ENCODE data around the gene HK1. TPM values are rescaled to one million over a fixed set of nuclear protein-coding genes. Genes with fewer than 3 reads are reported as not detected.

HK1 gene
- total and polyA plus RNA-seq, 2 of the 13 experiments (the other 11 are each of a cell fraction or from before 2014, with no cell fraction given), result 0.29 to 1.5 TPM

- TF ChIP-seq, protein P1, sequence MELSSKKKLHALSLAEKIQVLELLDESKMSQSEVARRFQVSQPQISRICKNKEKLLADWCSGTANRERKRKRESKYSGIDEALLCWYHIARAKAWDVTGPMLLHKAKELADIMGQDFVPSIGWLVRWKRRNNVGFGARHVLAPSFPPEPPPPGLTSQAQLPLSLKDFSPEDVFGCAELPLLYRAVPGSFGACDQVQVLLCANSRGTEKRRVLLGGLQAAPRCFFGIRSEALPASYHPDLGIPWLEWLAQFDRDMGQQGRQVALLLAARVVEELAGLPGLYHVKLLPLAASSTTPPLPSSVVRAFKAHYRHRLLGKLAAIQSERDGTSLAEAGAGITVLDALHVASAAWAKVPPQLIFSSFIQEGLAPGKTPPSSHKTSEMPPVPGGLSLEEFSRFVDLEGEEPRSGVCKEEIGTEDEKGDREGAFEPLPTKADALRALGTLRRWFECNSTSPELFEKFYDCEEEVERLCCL (CRISPR knock-in tag; IDR thresholded peaks at IDR 0.05; ENCODE audit: borderline replicate concordance), result no peak
- TF ChIP-seq ZNF230 (CRISPR knock-in tag; IDR thresholded peaks at IDR 0.05) (no peak), ZC3H13 (CRISPR knock-in tag; IDR thresholded peaks at IDR 0.05) (no peak), CEBPB (IDR thresholded peaks at IDR 0.05; ENCODE audit: borderline replicate concordance, low read depth, low read length) (peak; percentile 96), ZNF329 (CRISPR knock-in tag; IDR thresholded peaks at IDR 0.05; ENCODE audit: low read depth) (no peak), PREB (CRISPR knock-in tag; IDR thresholded peaks at IDR 0.05) (no peak), MTA3 (CRISPR knock-in tag; IDR thresholded peaks at IDR 0.05) (no peak), THAP11 (CRISPR knock-in tag; IDR thresholded peaks at IDR 0.05) (0 out of 2 replicates have a peak, but pooled peaks have one; percentile 28), ARHGAP35 (CRISPR knock-in tag; IDR thresholded peaks at IDR 0.05; ENCODE audit: borderline replicate concordance) (no peak), PATZ1 (CRISPR knock-in tag; IDR thresholded peaks at IDR 0.05) (peak; percentile 31; the same call in 1 of the 2 replicates), AHR (CRISPR knock-in tag; IDR thresholded peaks at IDR 0.05) (0 out of 2 replicates have a peak, but pooled peaks have one; percentile 21), MAF1 (CRISPR knock-in tag; IDR thresholded peaks at IDR 0.05; ENCODE audit: borderline replicate concordance) (no peak), KDM2A (CRISPR knock-in tag; IDR thresholded peaks at IDR 0.05; ENCODE audit: borderline replicate concordance, low read depth) (peak; percentile 76; the same call in 1 of the 2 replicates), ZNF382 (CRISPR knock-in tag; IDR thresholded peaks at IDR 0.05; ENCODE audit: borderline replicate concordance) (no peak), ZNF883 (CRISPR knock-in tag; IDR thresholded peaks at IDR 0.05; ENCODE audit: not compliant biosample characterization) (no peak), GLI4 (CRISPR knock-in tag; IDR thresholded peaks at IDR 0.05; ENCODE audit: borderline replicate concordance) (no peak), ZNF746 (CRISPR knock-in tag; IDR thresholded peaks at IDR 0.05) (no peak), SRSF1 (optimal IDR thresholded peaks at IDR 0.05; ENCODE audit: low read depth, low read length) (no peak), MAFG (CRISPR knock-in tag; IDR thresholded peaks at IDR 0.05) (no peak), ZNF251 (CRISPR knock-in tag; IDR thresholded peaks at IDR 0.05) (no peak), NFIB (CRISPR knock-in tag; IDR thresholded peaks at IDR 0.05; ENCODE audit: borderline replicate concordance) (no peak), ZNF326 (CRISPR knock-in tag; IDR thresholded peaks at IDR 0.05; ENCODE audit: borderline replicate concordance) (no peak)
- TF ChIP-seq, protein P2, sequence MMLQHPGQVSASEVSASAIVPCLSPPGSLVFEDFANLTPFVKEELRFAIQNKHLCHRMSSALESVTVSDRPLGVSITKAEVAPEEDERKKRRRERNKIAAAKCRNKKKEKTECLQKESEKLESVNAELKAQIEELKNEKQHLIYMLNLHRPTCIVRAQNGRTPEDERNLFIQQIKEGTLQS (CRISPR knock-in tag; IDR thresholded peaks at IDR 0.05), result no peak
- TF ChIP-seq, protein P3, sequence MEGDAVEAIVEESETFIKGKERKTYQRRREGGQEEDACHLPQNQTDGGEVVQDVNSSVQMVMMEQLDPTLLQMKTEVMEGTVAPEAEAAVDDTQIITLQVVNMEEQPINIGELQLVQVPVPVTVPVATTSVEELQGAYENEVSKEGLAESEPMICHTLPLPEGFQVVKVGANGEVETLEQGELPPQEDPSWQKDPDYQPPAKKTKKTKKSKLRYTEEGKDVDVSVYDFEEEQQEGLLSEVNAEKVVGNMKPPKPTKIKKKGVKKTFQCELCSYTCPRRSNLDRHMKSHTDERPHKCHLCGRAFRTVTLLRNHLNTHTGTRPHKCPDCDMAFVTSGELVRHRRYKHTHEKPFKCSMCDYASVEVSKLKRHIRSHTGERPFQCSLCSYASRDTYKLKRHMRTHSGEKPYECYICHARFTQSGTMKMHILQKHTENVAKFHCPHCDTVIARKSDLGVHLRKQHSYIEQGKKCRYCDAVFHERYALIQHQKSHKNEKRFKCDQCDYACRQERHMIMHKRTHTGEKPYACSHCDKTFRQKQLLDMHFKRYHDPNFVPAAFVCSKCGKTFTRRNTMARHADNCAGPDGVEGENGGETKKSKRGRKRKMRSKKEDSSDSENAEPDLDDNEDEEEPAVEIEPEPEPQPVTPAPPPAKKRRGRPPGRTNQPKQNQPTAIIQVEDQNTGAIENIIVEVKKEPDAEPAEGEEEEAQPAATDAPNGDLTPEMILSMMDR (CRISPR knock-in tag; IDR thresholded peaks at IDR 0.05), result peak; percentile 99
These were observed 114.2 kb downstream of the HK1 start (continued) for GRCh38 chr10:69392481-69393000.

Measured in HepG2 (cell line).